GM19372 (cell line): ENCODE results near the gene DNAJC10.
A peak's percentile ranks its signal among the peaks of the same experiment; 100 is the strongest.
"Not testable (repeated sequence)": the region's sequence is repeated elsewhere in the genome, so short reads cannot be mapped to it uniquely, and the experiment has no call there.

ENCODE experiments used
- ATAC-seq: cut with Tn5 transposase; IDR thresholded peaks from one replicate; pipeline ENCODE4 v1.9.1; 2021; ENCODE audit warnings: mild to moderate bottlenecking, low read depth, moderate library complexity; ENCODE audit not compliant: unreplicated experiment

DNAJC10 gene

GRCh38 chr2:182718459-182718858 is 2.4 kb downstream of the DNAJC10 start:
- no peak for ATAC-seq

- not testable (repeated sequence) for ATAC-seq
Observed at GRCh38 chr2:182719116-182719515, 3.1 kb downstream of the DNAJC10 start.

GRCh38 chr2:182724656-182725055 is 8.6 kb downstream of the DNAJC10 start:
- ATAC-seq = no peak

GRCh38 chr2:182726473-182726872 is 10.4 kb downstream of the DNAJC10 start:
- ATAC-seq = no peak

GRCh38 chr2:182728014-182728413 is 12.0 kb downstream of the DNAJC10 start:
- no peak for ATAC-seq

- no peak for ATAC-seq
Observed at GRCh38 chr2:182729710-182730339, 13.8 kb downstream of the DNAJC10 start.

- no peak for ATAC-seq
Observed at GRCh38 chr2:182730486-182730885, 14.4 kb downstream of the DNAJC10 start.

GRCh38 chr2:182732736-182733135 is 16.7 kb downstream of the DNAJC10 start:
- ATAC-seq = no peak

GRCh38 chr2:182733572-182733971 is 17.5 kb downstream of the DNAJC10 start:
- ATAC-seq = no peak

- not testable (repeated sequence) for ATAC-seq
Observed at GRCh38 chr2:182736856-182737255, 20.8 kb downstream of the DNAJC10 start.

- ATAC-seq = no peak
Observed at GRCh38 chr2:182740701-182741100, 24.6 kb downstream of the DNAJC10 start.

- no peak for ATAC-seq
Observed at GRCh38 chr2:182741620-182742019, 25.6 kb downstream of the DNAJC10 start.

GRCh38 chr2:182744490-182744889 is 28.4 kb downstream of the DNAJC10 start:
- ATAC-seq = no peak

GRCh38 chr2:182745061-182745460 is 29.0 kb downstream of the DNAJC10 start:
- ATAC-seq = no peak

GRCh38 chr2:182745894-182746293 is 29.8 kb downstream of the DNAJC10 start:
- not testable (repeated sequence) for ATAC-seq

- no peak for ATAC-seq
Observed at GRCh38 chr2:182754231-182754630, 38.2 kb downstream of the DNAJC10 start.

GRCh38 chr2:182758379-182758778 is 42.3 kb downstream of the DNAJC10 start:
- no peak for ATAC-seq

GRCh38 chr2:182761903-182762302 is 45.8 kb downstream of the DNAJC10 start:
- no peak for ATAC-seq

- ATAC-seq = peak; percentile 63
Observed at GRCh38 chr2:182763311-182763912, 47.4 kb downstream of the DNAJC10 start.

- ATAC-seq = no peak
Observed at GRCh38 chr2:182766626-182767025, 50.6 kb downstream of the DNAJC10 start.

GRCh38 chr2:182767578-182767977 is 51.5 kb downstream of the DNAJC10 start:
- no peak for ATAC-seq

- ATAC-seq = not testable (repeated sequence)
Observed at GRCh38 chr2:182768950-182769349, 52.9 kb downstream of the DNAJC10 start.
